ENCODE measurements around the gene SPATA33.
"Not testable (repeated sequence)": the region's sequence is repeated elsewhere in the genome, so short reads cannot be mapped to it uniquely, and the experiment has no call there.

Gene SPATA33

GRCh38 chr16:89667000-89667399 lies 9.4 kb downstream of the SPATA33 start:
- peak in 1 of 2 experiments; percentile 56 for DNase-seq

- no peak for DNase-seq
Observed at GRCh38 chr16:89667633-89668032, 10.0 kb downstream of the SPATA33 start.

- no peak for DNase-seq
Observed at GRCh38 chr16:89668790-89669158, 11.1 kb downstream of the SPATA33 start.

GRCh38 chr16:89669755-89670154 lies 12.1 kb downstream of the SPATA33 start:
- DNase-seq, result no peak

GRCh38 chr16:89670496-89671431 lies 13.1 kb downstream of the SPATA33 start:
- DNase-seq, result no peak

GRCh38 chr16:89671565-89671964 lies 13.9 kb downstream of the SPATA33 start:
- not testable (repeated sequence) for DNase-seq

GRCh38 chr16:89672177-89672941 lies 14.7 kb downstream of the SPATA33 start:
- no peak for DNase-seq

GRCh38 chr16:89678258-89678657 lies 20.6 kb downstream of the SPATA33 start:
- no peak for DNase-seq

- DNase-seq, result no peak
Observed at GRCh38 chr16:89685916-89686315, 28.3 kb downstream of the SPATA33 start.

GRCh38 chr16:89686520-89687091 lies 29.0 kb downstream of the SPATA33 start, which contains the start of gene CDK10:
Gene CDK10, plus strand, starts transcription at chr16:89686689. Its CDS starts 22 bp downstream, at chr16:89686711.
- DNase-seq, result peak; percentile 80 to 84

GRCh38 chr16:89687092-89687940 lies 29.7 kb downstream of the SPATA33 start:
- peak in 1 of 2 experiments; percentile 78 for DNase-seq

- DNase-seq, result no peak
Observed at GRCh38 chr16:89688395-89688794, 30.8 kb downstream of the SPATA33 start.

- DNase-seq, result no peak
Observed at GRCh38 chr16:89689142-89689541, 31.5 kb downstream of the SPATA33 start.

- not testable (repeated sequence) for DNase-seq
Observed at GRCh38 chr16:89689621-89690020, 32.0 kb downstream of the SPATA33 start.

GRCh38 chr16:89690392-89690901 lies 32.8 kb downstream of the SPATA33 start:
- no peak for DNase-seq

- no peak for DNase-seq
Observed at GRCh38 chr16:89691231-89691985, 33.8 kb downstream of the SPATA33 start.

GRCh38 chr16:89691986-89692569 lies 34.4 kb downstream of the SPATA33 start:
- no peak for DNase-seq

- no peak for DNase-seq
Observed at GRCh38 chr16:89693289-89693731, 35.7 kb downstream of the SPATA33 start.

GRCh38 chr16:89693931-89694783 lies 36.5 kb downstream of the SPATA33 start:
- no peak for DNase-seq

GRCh38 chr16:89694784-89695085 lies 37.1 kb downstream of the SPATA33 start:
- not testable (repeated sequence) for DNase-seq

Data from SHP77 (cell line).